Effector memory CD4-positive, alpha-beta T cell (primary cell): ENCODE measurements around the gene COL28A1.

Experiments used
- DNase-seq, 3 donors: peaks; one replicate each; pipeline ENCODE4 v3.0.0-alpha.2; 2020
- H3K27ac ChIP-seq: 2 replicates; pipeline ENCODE4 v1.7.0; 2013; ENCODE audit warnings: mild to moderate bottlenecking, low read length, moderate library complexity; ENCODE audit not compliant: insufficient read depth, poor library complexity, severe bottlenecking
- H3K27me3 ChIP-seq: replicated peaks from 2 replicates; pipeline ENCODE4 v1.7.0; 2013; ENCODE audit warnings: mild to moderate bottlenecking, low read length; ENCODE audit not compliant: insufficient read depth, control insufficient read depth, poor library complexity, severe bottlenecking
- H3K36me3 ChIP-seq: 2 replicates; pipeline ENCODE4 v1.7.0; 2013; ENCODE audit warnings: mild to moderate bottlenecking, low read length, moderate library complexity; ENCODE audit not compliant: control insufficient read depth, insufficient read depth
- H3K4me1 ChIP-seq: 2 replicates; pipeline ENCODE4 v1.7.0; 2013; ENCODE audit warnings: low read length, mild to moderate bottlenecking; ENCODE audit not compliant: control insufficient read depth, insufficient read depth, poor library complexity, severe bottlenecking
- H3K4me3 ChIP-seq: 2 replicates; pipeline ENCODE4 v1.7.0; 2013; ENCODE audit warnings: low read length, low read depth, mild to moderate bottlenecking; ENCODE audit not compliant: insufficient read depth, poor library complexity, severe bottlenecking
- H3K9me3 ChIP-seq: 2 replicates; pipeline ENCODE4 v1.7.0; 2013; ENCODE audit warnings: mild to moderate bottlenecking, low read length, moderate library complexity; ENCODE audit not compliant: control insufficient read depth

COL28A1 gene

DNA sequence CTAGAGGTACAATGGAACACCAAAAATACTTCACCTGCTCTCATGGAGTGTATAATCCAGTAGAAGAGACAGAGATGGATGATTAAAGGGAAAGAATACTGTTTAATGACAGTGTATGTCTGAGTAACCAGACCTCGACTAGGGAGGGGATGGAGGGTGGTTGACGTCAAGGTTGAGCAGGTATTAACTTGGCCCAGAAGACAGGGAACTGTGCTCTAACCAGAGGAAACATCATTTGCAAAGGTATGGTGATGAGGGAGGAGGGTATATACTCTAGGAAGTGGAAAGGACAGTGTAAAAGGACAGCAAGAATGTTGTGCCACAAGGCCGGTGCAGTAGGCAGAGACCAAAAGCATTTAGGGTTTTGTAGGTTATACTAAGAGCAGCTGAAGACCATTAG is 33.9 kb upstream of the COL28A1 start:
- no peaks in the 10 kb centered on the region for H3K36me3 ChIP-seq
- no peaks in the 10 kb centered on the region for H3K27me3 ChIP-seq
- H3K4me3 ChIP-seq = no peak overlapping the region
- peak overlapping the region; percentile 21 for H3K27ac ChIP-seq
- H3K4me1 ChIP-seq = peaks cover 18% of the 10 kb centered on the region
- DNase-seq = no peak
- no peaks in the 10 kb centered on the region for H3K9me3 ChIP-seq

DNA sequence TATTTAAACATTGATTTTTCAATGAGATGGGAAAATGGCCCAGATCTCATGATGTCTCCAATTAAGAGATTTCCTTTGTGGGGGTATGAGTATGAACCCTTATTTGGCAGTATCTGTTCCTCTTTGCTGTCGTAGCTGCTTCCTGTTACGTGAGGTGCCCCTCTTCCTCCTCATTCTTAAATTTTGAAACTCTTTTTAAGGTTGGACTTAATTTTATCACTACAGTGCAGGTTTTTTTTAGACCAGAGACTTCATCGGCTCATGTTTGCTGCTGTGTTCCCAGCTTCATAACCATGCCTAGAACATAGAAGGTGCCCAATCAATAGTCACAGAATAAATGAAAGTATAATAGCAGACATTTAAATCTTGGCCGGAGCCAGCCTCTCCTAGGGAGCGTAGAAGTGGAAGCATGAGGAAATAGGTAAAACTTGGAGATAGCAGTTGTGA is 33.4 kb upstream of the COL28A1 start:
- Histone ChIP-seq H3K27me3 (no peaks in the 10 kb centered on the region), H3K27ac (peak overlapping the region; percentile 21), H3K36me3 (no peaks in the 10 kb centered on the region), H3K4me3 (no peak overlapping the region), H3K4me1 (peaks cover 18% of the 10 kb centered on the region), H3K9me3 (no peaks in the 10 kb centered on the region)
- DNase-seq = no peak

DNA sequence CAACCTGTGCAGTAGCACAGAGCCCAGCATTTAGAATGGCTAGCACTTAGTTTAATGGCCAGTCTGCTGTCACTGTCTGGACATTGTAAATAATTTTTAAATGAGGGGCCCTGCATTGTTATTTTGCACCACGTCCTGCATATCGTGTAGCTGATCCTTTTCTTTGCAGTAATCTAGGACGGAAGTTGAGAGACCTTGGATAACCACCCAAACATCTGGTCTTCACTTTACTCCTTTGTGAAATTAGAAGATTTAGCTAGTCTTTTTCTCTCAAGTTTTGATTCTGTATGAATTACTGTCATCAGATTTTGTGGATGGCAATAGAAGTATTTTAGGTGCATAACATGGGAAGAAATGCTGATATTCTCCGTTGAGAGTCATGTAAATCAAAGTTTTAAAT is 32.9 kb upstream of the COL28A1 start:
- Histone ChIP-seq H3K27ac (no peak overlapping the region), H3K27me3 (no peaks in the 10 kb centered on the region), H3K4me3 (no peak overlapping the region)

DNA sequence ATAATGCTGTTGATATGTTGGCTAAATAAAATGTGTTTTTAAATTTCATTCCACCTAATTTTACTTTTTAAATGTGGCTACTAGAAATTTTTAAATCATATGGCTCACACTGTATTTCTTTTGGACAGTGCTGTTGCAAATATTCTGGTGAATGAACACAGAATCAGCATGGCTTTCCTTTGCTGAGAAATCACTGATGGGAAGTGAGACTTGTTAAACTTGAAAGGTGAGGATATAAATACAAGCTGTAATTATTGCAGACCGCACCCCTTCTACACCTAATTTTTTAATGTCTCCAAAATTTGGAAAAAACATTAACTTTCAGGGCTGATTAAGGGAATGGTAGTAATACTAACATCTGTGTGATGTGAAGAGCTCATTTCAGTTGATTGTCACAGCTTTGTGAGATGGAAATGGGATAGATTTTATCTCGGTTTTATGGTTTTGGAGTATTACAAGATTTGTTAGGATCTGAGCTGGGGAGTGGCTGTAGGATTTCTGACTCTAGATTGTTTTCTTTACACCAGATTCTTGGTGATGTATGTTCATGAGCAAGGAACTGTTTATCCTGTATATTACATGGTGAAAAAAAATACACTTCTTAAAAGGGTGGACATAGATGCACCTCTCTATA is 32.3 kb upstream of the COL28A1 start:
- Histone ChIP-seq H3K4me1 (peaks cover 18% of the 10 kb centered on the region), H3K27ac (no peak overlapping the region)
- DNase-seq = no peak

More for the DNA sequence above, 32.9 kb upstream of the COL28A1 start:
- Histone ChIP-seq H3K36me3 (no peaks in the 10 kb centered on the region), H3K9me3 (no peaks in the 10 kb centered on the region), H3K4me1 (peaks cover 18% of the 10 kb centered on the region)
- no peak for DNase-seq

DNA sequence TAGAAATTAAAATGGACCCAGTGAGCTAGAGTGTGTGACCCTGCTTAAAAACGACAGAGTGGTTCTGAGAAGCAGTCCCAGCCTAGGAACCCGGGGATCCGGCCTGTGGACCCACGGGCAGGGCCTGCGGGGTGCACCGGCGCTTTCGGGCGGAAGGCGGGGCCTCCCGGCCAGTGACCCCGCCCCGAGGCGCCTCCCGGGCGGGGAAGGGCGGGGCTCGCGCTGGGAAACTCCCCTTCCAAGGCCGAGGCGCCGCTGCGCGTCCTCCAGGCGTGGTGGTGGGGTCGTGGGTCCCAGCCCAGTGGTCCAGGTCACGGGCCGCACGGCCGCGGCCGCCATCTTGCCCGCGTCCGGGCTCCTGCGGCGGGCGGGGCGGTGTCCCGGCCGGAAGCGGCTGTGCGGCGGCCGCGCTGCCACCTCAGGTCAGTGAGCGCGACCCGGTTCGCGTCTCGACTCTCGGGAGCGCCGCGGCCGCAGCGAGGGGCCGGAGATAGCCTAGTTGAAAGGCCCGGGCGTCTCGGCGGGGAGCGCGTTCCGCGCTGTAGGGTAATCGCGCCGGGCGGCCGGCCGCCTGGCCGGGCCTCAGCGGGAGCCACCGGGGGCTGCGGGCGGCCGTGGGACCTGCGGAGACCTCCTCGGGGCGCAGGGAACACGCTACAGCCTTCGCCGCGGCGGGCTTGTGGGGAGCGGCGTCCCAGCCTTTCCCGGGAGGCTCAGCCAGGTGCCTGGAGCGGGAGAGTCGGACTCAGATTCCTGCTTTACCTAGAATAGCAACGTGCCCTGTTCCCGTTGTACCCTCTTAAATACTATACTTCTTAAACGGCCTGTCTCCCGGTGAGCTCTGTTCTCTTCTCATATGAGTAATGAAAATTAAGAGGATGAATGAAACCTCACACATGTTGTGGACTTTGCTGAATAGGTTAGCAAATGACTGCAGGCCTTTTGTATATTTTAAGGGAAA is 31.3 kb upstream of the COL28A1 start, which contains the start of gene MIOS:
MIOS (plus strand) TSS at position 234 of the 961 bp plus-strand sequence. CDS start 5,592 bp downstream, outside the sequence.
- H3K4me3 ChIP-seq = peak within 1 kb of the TSS; percentile 80
- H3K4me1 ChIP-seq = peaks cover 18% of the 10 kb centered on the region
- H3K27ac ChIP-seq = peak within 1 kb of the TSS; percentile 85
- no peaks in the 10 kb centered on the region for H3K36me3 ChIP-seq
- peak; percentile 73 to 79 (median 74) for DNase-seq
- no peaks in the 10 kb centered on the region for H3K9me3 ChIP-seq
- no peaks in the 10 kb centered on the region for H3K27me3 ChIP-seq

More for the DNA sequence above, 32.3 kb upstream of the COL28A1 start:
- H3K4me3 ChIP-seq = peak overlapping the region; percentile 80
- H3K36me3 ChIP-seq = no peaks in the 10 kb centered on the region
- no peaks in the 10 kb centered on the region for H3K9me3 ChIP-seq
- no peaks in the 10 kb centered on the region for H3K27me3 ChIP-seq

- Histone ChIP-seq H3K27me3 (no peaks in the 10 kb centered on the region), H3K36me3 (no peaks in the 10 kb centered on the region), H3K27ac (peak overlapping the region; percentile 85), H3K9me3 (no peaks in the 10 kb centered on the region), H3K4me1 (peaks cover 18% of the 10 kb centered on the region), H3K4me3 (peak overlapping the region; percentile 80)
- no peak for DNase-seq
Observed at GRCh38 chr7:7565746-7566650, 30.3 kb upstream of the COL28A1 start.

- H3K4me1 ChIP-seq = peaks cover 18% of the 10 kb centered on the region
- no peak overlapping the region for H3K4me3 ChIP-seq
- no peaks in the 10 kb centered on the region for H3K27me3 ChIP-seq
- H3K36me3 ChIP-seq = no peaks in the 10 kb centered on the region
- H3K9me3 ChIP-seq = no peaks in the 10 kb centered on the region
- no peak overlapping the region for H3K27ac ChIP-seq
- no peak for DNase-seq
Observed at GRCh38 chr7:7565018-7565680, 29.5 kb upstream of the COL28A1 start.

DNA sequence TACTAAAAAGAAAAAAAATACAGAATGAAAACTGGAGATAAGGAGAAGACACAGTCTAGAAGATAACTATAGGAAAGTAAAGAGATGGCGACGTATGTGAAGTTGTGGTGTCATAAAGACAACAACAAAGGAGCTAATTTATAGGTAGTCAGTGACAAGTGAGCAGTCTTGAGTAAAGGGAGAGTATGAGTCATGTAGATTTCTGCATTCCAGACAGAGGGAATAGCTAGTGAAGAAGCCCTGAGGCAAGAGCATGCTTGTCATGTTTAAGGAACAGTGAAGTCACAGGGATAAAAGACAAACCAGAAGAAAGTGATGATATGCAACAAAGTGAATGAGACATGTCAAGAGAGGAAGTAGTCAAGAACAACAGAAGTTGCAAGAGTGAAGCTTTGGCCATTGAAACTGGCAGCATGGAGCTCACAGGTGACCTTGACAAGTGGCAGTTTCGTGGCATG is 28.7 kb upstream of the COL28A1 start:
- H3K27me3 ChIP-seq = no peaks in the 10 kb centered on the region
- no peak for DNase-seq
- H3K36me3 ChIP-seq = no peaks in the 10 kb centered on the region
- H3K9me3 ChIP-seq = no peaks in the 10 kb centered on the region
- no peak overlapping the region for H3K4me3 ChIP-seq
- peaks cover 18% of the 10 kb centered on the region for H3K4me1 ChIP-seq
- no peak overlapping the region for H3K27ac ChIP-seq

DNA sequence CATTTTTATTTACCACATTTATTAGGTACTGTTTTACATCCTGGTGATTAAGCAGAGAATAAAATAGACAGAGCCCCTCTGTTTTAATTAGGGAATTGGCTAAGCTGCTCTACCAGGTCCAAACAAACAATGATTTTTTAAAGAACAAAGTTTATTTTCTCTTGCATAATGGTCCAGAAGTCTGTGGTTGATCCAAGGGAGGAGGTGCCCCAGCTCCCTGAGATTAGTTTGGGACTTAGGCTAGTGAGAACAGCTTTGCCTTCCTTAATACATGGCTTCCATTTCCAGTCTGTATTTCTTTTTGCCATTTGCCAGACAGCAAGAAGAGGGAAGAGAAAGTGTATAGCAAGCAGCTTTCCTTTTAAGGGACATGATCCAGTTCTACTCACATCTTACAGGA is 28.1 kb upstream of the COL28A1 start:
- no peaks in the 10 kb centered on the region for H3K36me3 ChIP-seq
- peaks cover 18% of the 10 kb centered on the region for H3K4me1 ChIP-seq
- no peak overlapping the region for H3K4me3 ChIP-seq
- H3K27me3 ChIP-seq = no peaks in the 10 kb centered on the region
- no peak overlapping the region for H3K27ac ChIP-seq
- H3K9me3 ChIP-seq = no peaks in the 10 kb centered on the region
- no peak for DNase-seq
